GM12878 (cell line): Measurements from ENCODE around the gene TRHDE. TPM values are rescaled to one million over a fixed set of nuclear protein-coding genes. Genes with fewer than 3 reads are reported as not detected.

Source experiments
- ATAC-seq: fragments of 200-7000 bp; cut with Tn5 transposase; 3 replicates; pipeline ENCODE4 v1.9.1; 2020; ENCODE audit warnings: mild to moderate bottlenecking, moderate library complexity
- Bru-seq: library from RNA; stranded (reverse); fragments of 400-500 nt; gene quantifications from one replicate; lab custom pipeline; 2021; lab: Mats Ljungman, UMichigan
- BruChase-seq, 2 experiments: library from RNA; stranded (reverse); fragments of 400-500 nt; gene quantifications; one replicate each; lab custom pipeline; 2021; lab: Mats Ljungman, UMichigan
- BruUV-seq: library from RNA; stranded (reverse); fragments of 400-500 nt; replicated peaks from 2 replicates; lab custom pipeline; 2021; lab: Mats Ljungman, UMichigan
- CTCF ChIA-PET: fragments of 300-600 bp; sonication (Branson Sonifier 250); formaldehyde crosslinking; extraction: SDS; loops from one replicate; lab custom pipeline; 2021; ENCODE audit warnings: inconsistent platforms; lab: Yijun Ruan, JAX
- POLR2A ChIA-PET: fragments of 350-600 bp; formaldehyde crosslinking; extraction: SDS; loops from one replicate; lab custom pipeline; 2021; ENCODE audit warnings: inconsistent platforms; lab: Charles Lee
- RAD21 ChIA-PET: fragments of 300-600 bp; sonication (Branson Sonifier 250); formaldehyde crosslinking; loops from one replicate; lab custom pipeline; 2023; ENCODE audit warnings: antibody characterized with exemption; ENCODE audit not compliant: unreplicated experiment; lab: Charles Lee
- SMC1A ChIA-PET: fragments of 300-600 bp; sonication (Branson Sonifier 250); formaldehyde crosslinking; loops from one replicate; lab custom pipeline; 2023; ENCODE audit not compliant: unreplicated experiment, uncharacterized antibody; lab: Charles Lee
- DNase-seq: peaks from one replicate; pipeline ENCODE4 v3.0.0-alpha.2; 2011; ENCODE audit warnings: low read depth, low spot score
- FAIRE-seq: peaks from 3 replicates; lab custom pipeline; 2011; peaks lifted over from hg19 to GRCh38; lab: Jason Lieb, UNC
- H2AFZ ChIP-seq: 2 replicates; pipeline ENCODE4 v1.6.0; 2011; ENCODE audit warnings: low read depth, low read length, control low read depth; ENCODE audit not compliant: control insufficient read depth
- H3K27ac ChIP-seq: 2 replicates; pipeline ENCODE4 v1.5.1; 2011; ENCODE audit warnings: control low read depth; ENCODE audit not compliant: control insufficient read depth, insufficient read depth
- H3K27me3 ChIP-seq, 2 experiments: replicated peaks in 1 of 2; 2 replicates each; pipeline versions ENCODE4 v1.6.0 to v1.6.1; 2011; ENCODE audit warnings: low read length in 1 of 2; ENCODE audit not compliant: control insufficient read depth in 2 of 2, insufficient read depth in 2 of 2
- H3K36me3 ChIP-seq, 2 experiments: 2 replicates each; pipeline ENCODE4 v1.5.1; 2011; ENCODE audit warnings: low read length in 1 of 2; ENCODE audit not compliant: control insufficient read depth in 2 of 2, insufficient read depth in 2 of 2
- H3K4me1 ChIP-seq: 2 replicates; pipeline ENCODE4 v1.6.1; 2011; ENCODE audit warnings: mild to moderate bottlenecking, low read length, moderate library complexity, mixed read lengths; ENCODE audit not compliant: control insufficient read depth, insufficient read depth
- H3K4me2 ChIP-seq: 2 replicates; pipeline ENCODE4 v1.6.0; 2011; ENCODE audit warnings: control low read depth; ENCODE audit not compliant: control insufficient read depth, insufficient read depth
- H3K4me3 ChIP-seq: fragments of 200-600 bp; sonication (generic); 2 replicates; pipeline ENCODE4 v1.5.1; 2016
- H3K79me2 ChIP-seq: 2 replicates; pipeline ENCODE4 v1.6.0; 2011; ENCODE audit warnings: low read length; ENCODE audit not compliant: control insufficient read depth, insufficient read depth
- H3K9ac ChIP-seq: 2 replicates; pipeline ENCODE4 v1.8.0; 2011; ENCODE audit warnings: low read length, control low read depth, mixed read lengths; ENCODE audit not compliant: control insufficient read depth, insufficient read depth
- H3K9me3 ChIP-seq: replicated peaks from 3 replicates; pipeline ENCODE4 v1.5.1; 2011; ENCODE audit warnings: mild to moderate bottlenecking, low read length; ENCODE audit not compliant: control insufficient read depth, insufficient read depth
- H4K20me1 ChIP-seq: 2 replicates; pipeline ENCODE4 v1.6.0; 2011; ENCODE audit not compliant: control insufficient read depth, insufficient read depth
- ESRRA ChIP-seq: IDR thresholded peaks from 2 replicates; pipeline ENCODE4 v1.6.1; 2012; ENCODE audit warnings: mild to moderate bottlenecking, low read length, improper control_type of control experiment
- FOXK2 ChIP-seq: fragments of 450-650 bp; IDR thresholded peaks from 2 replicates; pipeline ENCODE4 v1.6.1; 2017; ENCODE audit warnings: mild to moderate bottlenecking, moderate library complexity
- HSF1 ChIP-seq: fragments of 150-350 bp; IDR thresholded peaks from 2 replicates; pipeline ENCODE4 v1.6.1; 2014; ENCODE audit warnings: mild to moderate bottlenecking, low read depth, low read length
- NFYB ChIP-seq: IDR thresholded peaks from 2 replicates; pipeline ENCODE4 v1.6.1; 2011; ENCODE audit warnings: low read depth, mild to moderate bottlenecking, low read length, improper control_type of control experiment, moderate library complexity; ENCODE audit not compliant: insufficient read depth
- PKNOX1 ChIP-seq: fragments of 450-650 bp; IDR thresholded peaks from 2 replicates; pipeline ENCODE4 v1.6.1; 2016; ENCODE audit warnings: mild to moderate bottlenecking
- POLR2AphosphoS5 ChIP-seq: IDR thresholded peaks from 2 replicates; pipeline ENCODE4 v1.6.1; 2011; ENCODE audit warnings: mild to moderate bottlenecking, low read length, inconsistent platforms
- SMAD5 ChIP-seq: IDR thresholded peaks from 2 replicates; pipeline ENCODE4 v1.6.1; 2016; ENCODE audit warnings: antibody characterized with exemption, low read depth
- SMC3 ChIP-seq: IDR thresholded peaks from 2 replicates; pipeline ENCODE4 v1.6.1; 2011; ENCODE audit warnings: low read length, improper control_type of control experiment, borderline replicate concordance
- SRF ChIP-seq, 2 experiments: IDR thresholded peaks; 2 replicates each; pipeline ENCODE4 v1.6.1; 2011; ENCODE audit warnings: low read depth in 2 of 2, low read length in 2 of 2, mild to moderate bottlenecking in 1 of 2, moderate library complexity in 1 of 2
- SUPT20H ChIP-seq: IDR thresholded peaks from 2 replicates; pipeline ENCODE4 v1.6.1; 2011; ENCODE audit warnings: low read depth, mild to moderate bottlenecking, low read length, moderate library complexity, borderline replicate concordance; ENCODE audit not compliant: control insufficient read depth
- USF1 ChIP-seq: IDR thresholded peaks from 2 replicates; pipeline ENCODE4 v1.6.1; 2011; ENCODE audit warnings: borderline replicate concordance, low read depth, mild to moderate bottlenecking, moderate library complexity, mixed read lengths, low read length; ENCODE audit not compliant: insufficient read depth; ENCODE audit errors: extremely low read length
- USF2 ChIP-seq: IDR thresholded peaks from 2 replicates; pipeline ENCODE4 v1.6.1; 2011; ENCODE audit warnings: low read depth, low read length, improper control_type of control experiment, borderline replicate concordance
- YY1 ChIP-seq: IDR thresholded peaks from 2 replicates; pipeline ENCODE4 v1.6.1; 2011; ENCODE audit warnings: low read depth, mild to moderate bottlenecking, low read length
- ZBTB33 ChIP-seq: fragments of 450-650 bp; IDR thresholded peaks from 2 replicates; pipeline ENCODE4 v1.6.1; 2017; ENCODE audit warnings: mild to moderate bottlenecking
- WGBS: methylation state at CpG from one replicate; pipeline ENCODE4 v1.1.6; 2016; ENCODE audit warnings: low lambda C conversion rate; ENCODE audit not compliant: insufficient replicate concordance, insufficient coverage; ENCODE audit errors: missing lambda C conversion rate; 5-methylcytosine and 5-hydroxymethylcytosine counted together
- in situ Hi-C: fragments of 300-500 bp; cut with MboI; formaldehyde crosslinking; loops from 9 replicates; pipeline ENCODE4 v1.14.3; 2018; ENCODE audit warnings: mixed read lengths
- intact Hi-C: fragments of 100-400 bp; cut with micrococcal nuclease; formaldehyde crosslinking; loops from one replicate; pipeline ENCODE4 v1.14.2; 2022; ENCODE audit not compliant: unreplicated experiment
- long read RNA-seq, 2 experiments: library from polyadenylated mRNA; unstranded; transcript quantifications; one replicate each; pipeline ENCODE4 v2.0.0, GENCODE V29; 2019 to 2020
- polyA minus RNA-seq, 3 experiments: library from RNA; depleted of rRNA, polyadenylated mRNA; stranded (reverse); fragments of >200 nt; gene quantifications; 2 replicates each; pipeline ENCODE4 v1.2.3, GENCODE V29; 2011
- polyA plus RNA-seq, 11 experiments: library from polyadenylated mRNA; depleted of rRNA in 4 of 11; unstranded in 6 of 11; stranded (reverse) in 5 of 11; fragments of >200 nt; fragmentation: Nextera tagmentation in 4 of 11; fragmentation: Illumina TruSeq in 1 of 11; extraction: Ambion mirVana in 4 of 11; extraction: Trizol in 1 of 11; gene quantifications; 1 replicate in 1 of 11; 2 replicates in 10 of 11; pipeline versions ENCODE4 v1.2.1 to v1.2.3, GENCODE V29; 2011 to 2016; ENCODE audit warnings: inconsistent platforms in 2 of 11, missing spikeins in 2 of 11, low read depth in 1 of 11
- total RNA-seq, 4 experiments: library from RNA; depleted of rRNA in 3 of 4; stranded (reverse); fragments of >200 nt in 3 of 4; fragmentation: Illumina TruSeq in 1 of 4; extraction: Trizol in 1 of 4; gene quantifications; 2 replicates each; pipeline versions ENCODE4 v1.2.1 to v1.2.3, GENCODE V29; 2013 to 2021

TRHDE gene
- not detected in 2 replicates for total RNA-seq (2013; cell fraction: nucleolus; rRNA removed)
- total RNA-seq (2014; rRNA removed) = not detected in 2 replicates
- not detected in 2 replicates for total RNA-seq (2014; rRNA removed; fragmentation: Illumina TruSeq; extraction: Trizol)
- total RNA-seq (2021) = not detected in 2 replicates
- not detected for polyA plus RNA-seq (2011; ENCODE audit: low read depth)
- not detected in 2 replicates for polyA plus RNA-seq (2011; rRNA removed)
- not detected in 2 replicates for polyA plus RNA-seq (2011; cell fraction: cytosol; rRNA removed)
- polyA plus RNA-seq (2011; cell fraction: nucleus; rRNA removed) = 0.01 TPM in 2 replicates
- polyA plus RNA-seq (2012) = not detected in 2 replicates
- not detected in 2 replicates for polyA plus RNA-seq (2014; fragmentation: Illumina TruSeq; extraction: Trizol)
- polyA plus RNA-seq (2014; fragmentation: Nextera tagmentation; extraction: Ambion mirVana) = not detected
- polyA plus RNA-seq (2014; rRNA removed) = not detected in 2 replicates
- polyA plus RNA-seq (2016; fragmentation: Nextera tagmentation; extraction: Ambion mirVana) = not detected
- polyA minus RNA-seq (2011; rRNA and poly(A)+ RNA removed) = 0.15 TPM in 1 of 2 replicates, not detected in the other
- not detected in 2 replicates for polyA minus RNA-seq (2011; cell fraction: cytosol; rRNA and poly(A)+ RNA removed)
- polyA minus RNA-seq (2011; cell fraction: nucleus; rRNA and poly(A)+ RNA removed) = under 0.01 and 1.2 TPM in 2 replicates
- Bru-seq, nascent RNA = percentile 1 among the genes with signal in this experiment
- percentile 3 among the genes with signal in this experiment for BruChase-seq, experiment 1, labeled RNA remaining after a 6-hour chase
- BruChase-seq, experiment 2, labeled RNA remaining after a 2-hour chase = percentile 1 among the genes with signal in this experiment
- long read RNA-seq, experiment 1 = 0 reads
- long read RNA-seq, experiment 2, partial matches to known transcripts = 0 of 2 reads
- long read RNA-seq, experiment 2, other reads (novel, unspliced or antisense) = 2 of 2 reads

DNA sequence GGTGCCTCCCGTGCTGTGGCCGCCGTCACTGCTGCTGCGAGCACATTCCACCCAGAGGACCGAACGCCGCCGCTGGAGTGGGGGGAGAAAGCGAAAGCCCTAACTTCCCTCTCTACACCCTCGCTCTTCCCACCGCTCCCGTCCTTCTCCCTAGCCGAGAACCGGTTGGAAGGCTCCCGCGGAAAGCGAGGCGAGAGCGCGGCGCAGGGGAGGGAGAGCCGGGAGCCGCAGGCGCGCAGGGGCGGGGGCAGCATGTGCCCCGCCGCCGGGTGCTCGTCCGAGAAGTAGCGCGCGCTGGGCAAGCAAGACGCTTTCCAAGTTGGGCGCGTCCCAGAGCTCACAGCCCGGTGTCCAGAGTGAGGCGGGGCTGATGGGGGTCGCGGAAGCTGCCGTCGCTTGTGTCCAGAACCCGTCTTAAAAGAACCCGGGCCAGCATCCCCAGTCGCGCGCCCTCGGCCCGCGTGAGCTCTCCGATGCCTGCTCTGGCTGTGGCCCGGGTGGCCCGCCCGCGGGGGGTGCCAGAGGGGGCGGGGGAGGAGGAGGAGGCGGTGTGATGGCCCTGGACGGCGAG lies at the start of gene TRHDE:
Gene TRHDE (plus strand): TSS at position 280 of the 571 bp plus-strand sequence. CDS start 274 bp downstream, at position 554.
- H3K79me2 ChIP-seq = no peaks in the 10 kb centered on the region
- peaks cover 9 to 10% of the 10 kb centered on the region in 2 experiments for H3K27me3 ChIP-seq
- H3K36me3 ChIP-seq = no peaks in the 10 kb centered on the region
- no peak within 1 kb of the TSS for H3K9ac ChIP-seq
- ChIA-PET CTCF (no interaction called here), SMC1A (no interaction called here), POLR2A (no interaction called here), RAD21 (no interaction called here)
- no peaks in the 10 kb centered on the region for H3K4me1 ChIP-seq
- ATAC-seq (no peak), FAIRE-seq (no peak), DNase-seq (no peak)
- in situ Hi-C loops = no loop called here
- no peak within 1 kb of the TSS for H3K4me3 ChIP-seq
- H3K4me2 ChIP-seq = peak within 1 kb of the TSS; percentile 17; the same call in 1 of the 2 replicates
- H4K20me1 ChIP-seq = no peaks in the 10 kb centered on the region
- 18% methylated on average over 43 of the region's 60 CpGs for whole genome bisulfite sequencing
- BruUV-seq = no TSS peak
- no peaks in the 10 kb centered on the region for H3K9me3 ChIP-seq
- H3K27ac ChIP-seq = no peak within 1 kb of the TSS
- intact Hi-C loops = no loop called here
- no peak within 1 kb of the TSS for H2AFZ ChIP-seq
- no peak for TF ChIP-seq SMAD5
- TF ChIP-seq PKNOX1 = no peak
- TF ChIP-seq SUPT20H = no peak
- TF ChIP-seq SMC3 = no peak
- no peak for TF ChIP-seq HSF1
- TF ChIP-seq NFYB = no peak
- no peak for TF ChIP-seq YY1
- no peak for TF ChIP-seq ESRRA
- no peak for TF ChIP-seq USF1
- TF ChIP-seq SRF (IDR thresholded peaks at IDR 0.05; ENCODE audit: low read depth in 2 of 2, low read length in 2 of 2) = no peak
- no peak for TF ChIP-seq USF2
- TF ChIP-seq ZBTB33 = no peak
- no peak for TF ChIP-seq FOXK2
- no peak for TF ChIP-seq POLR2AphosphoS5
